ENCODE data around the gene UTS2R. TPM values are rescaled to one million over a fixed set of nuclear protein-coding genes. Genes with fewer than 3 reads are reported as not detected.
A peak's percentile ranks its signal among the peaks of the same experiment; 100 is the strongest.
"Not testable (repeated sequence)": the region's sequence is repeated elsewhere in the genome, so short reads cannot be mapped to it uniquely, and the experiment has no call there.

The UTS2R gene
- total RNA-seq, 1 donor from 2014 or later = 2.1 TPM

GRCh38 chr17:82370471-82371332 is 863 bp upstream of the UTS2R start:
- intact Hi-C loops (cut with micrococcal nuclease) = no loop called here
- ATAC-seq (peak; percentile 31), DNase-seq (no peak)

GRCh38 chr17:82372249-82373071 is 895 bp downstream of the UTS2R start:
- ATAC-seq (peak; percentile 43), DNase-seq (no peak)
- intact Hi-C loops (cut with micrococcal nuclease) = no loop called here

GRCh38 chr17:82373072-82373452 is 1.5 kb downstream of the UTS2R start:
- intact Hi-C loops (cut with micrococcal nuclease); ATAC-seq; DNase-seq: not testable (repeated sequence)

GRCh38 chr17:82373731-82374625 is 2.4 kb downstream of the UTS2R start:
- DNase-seq = no peak
- intact Hi-C loops (cut with micrococcal nuclease) = no loop called here
- no peak for ATAC-seq

GRCh38 chr17:82374626-82375331 is 3.2 kb downstream of the UTS2R start:
- DNase-seq (no peak), ATAC-seq (no peak)
- intact Hi-C loops (cut with micrococcal nuclease) = no loop called here

- no peak for ATAC-seq
- DNase-seq = no peak
- intact Hi-C loops (cut with micrococcal nuclease) = no loop called here
Measured at GRCh38 chr17:82375359-82376041, 3.9 kb downstream of the UTS2R start.

GRCh38 chr17:82376042-82376730 is 4.6 kb downstream of the UTS2R start:
- intact Hi-C loops (cut with micrococcal nuclease) = no loop called here
- ATAC-seq = no peak
- DNase-seq = no peak

- ATAC-seq; DNase-seq; intact Hi-C loops (cut with micrococcal nuclease): not testable (repeated sequence)
Measured at GRCh38 chr17:82377294-82377693, 5.7 kb downstream of the UTS2R start.

- intact Hi-C loops (cut with micrococcal nuclease) = no loop called here
- DNase-seq = no peak
- ATAC-seq = no peak
Measured at GRCh38 chr17:82377924-82378740, 6.6 kb downstream of the UTS2R start.

- ATAC-seq (no peak), DNase-seq (no peak)
- intact Hi-C loops (cut with micrococcal nuclease) = no loop called here
Measured at GRCh38 chr17:82378741-82379021, 7.1 kb downstream of the UTS2R start.

- no peak for ATAC-seq
- DNase-seq = no peak
- intact Hi-C loops (cut with micrococcal nuclease) = no loop called here
Measured at GRCh38 chr17:82380860-82381702, 9.5 kb downstream of the UTS2R start.

- not testable (repeated sequence) for DNase-seq
Measured at GRCh38 chr17:82381703-82382009, 10.1 kb downstream of the UTS2R start.

GRCh38 chr17:82382220-82382932 is 10.8 kb downstream of the UTS2R start:
- ATAC-seq; intact Hi-C loops (cut with micrococcal nuclease); DNase-seq: not testable (repeated sequence)

More at GRCh38 chr17:82381703-82382009, 10.1 kb downstream of the UTS2R start:
- intact Hi-C loops (cut with micrococcal nuclease); ATAC-seq: not testable (repeated sequence)

- ATAC-seq = no peak
- intact Hi-C loops (cut with micrococcal nuclease) = no loop called here
- DNase-seq = no peak
Measured at GRCh38 chr17:82382933-82383255, 11.3 kb downstream of the UTS2R start.

- peak; percentile 25 for DNase-seq
- intact Hi-C loops (cut with micrococcal nuclease) = no loop called here
- ATAC-seq = no peak
Measured at GRCh38 chr17:82383411-82383810, 11.8 kb downstream of the UTS2R start.
